ENCODE data around the gene USP12.
A peak's percentile ranks its signal among the peaks of the same experiment; 100 is the strongest.

The USP12 gene

GRCh38 chr13:27183561-27184147, 12.0 kb upstream of the USP12 start:
- DNase-seq (ENCODE audit: low read depth): no peak

GRCh38 chr13:27182844-27183497, 11.4 kb upstream of the USP12 start:
- no peak for DNase-seq (ENCODE audit: low read depth)

DNA sequence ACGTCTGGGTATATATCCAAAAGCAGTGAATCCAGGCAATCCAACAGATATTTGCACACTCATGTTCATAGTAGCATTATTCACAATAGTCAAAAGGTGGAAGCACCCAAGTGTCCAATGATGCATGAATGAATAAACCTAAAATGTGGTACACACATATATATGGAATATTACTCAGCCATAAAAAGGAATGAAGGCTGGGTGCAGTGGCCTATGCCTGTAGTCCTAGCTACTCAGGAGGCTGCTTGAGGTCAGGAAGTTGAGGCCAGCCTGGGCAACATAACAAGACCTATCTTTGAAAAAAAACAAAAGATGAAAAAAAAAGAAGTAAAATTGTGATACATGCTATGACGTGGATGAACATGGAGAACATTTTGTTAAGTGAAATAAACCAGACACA, 10.4 kb upstream of the USP12 start:
- no peak for DNase-seq (ENCODE audit: low read depth)

GRCh38 chr13:27177852-27178251, 6.2 kb upstream of the USP12 start:
- DNase-seq (ENCODE audit: low read depth): no peak

- DNase-seq (ENCODE audit: low read depth): no peak
Measured at GRCh38 chr13:27176470-27177410, 5.1 kb upstream of the USP12 start.

DNA sequence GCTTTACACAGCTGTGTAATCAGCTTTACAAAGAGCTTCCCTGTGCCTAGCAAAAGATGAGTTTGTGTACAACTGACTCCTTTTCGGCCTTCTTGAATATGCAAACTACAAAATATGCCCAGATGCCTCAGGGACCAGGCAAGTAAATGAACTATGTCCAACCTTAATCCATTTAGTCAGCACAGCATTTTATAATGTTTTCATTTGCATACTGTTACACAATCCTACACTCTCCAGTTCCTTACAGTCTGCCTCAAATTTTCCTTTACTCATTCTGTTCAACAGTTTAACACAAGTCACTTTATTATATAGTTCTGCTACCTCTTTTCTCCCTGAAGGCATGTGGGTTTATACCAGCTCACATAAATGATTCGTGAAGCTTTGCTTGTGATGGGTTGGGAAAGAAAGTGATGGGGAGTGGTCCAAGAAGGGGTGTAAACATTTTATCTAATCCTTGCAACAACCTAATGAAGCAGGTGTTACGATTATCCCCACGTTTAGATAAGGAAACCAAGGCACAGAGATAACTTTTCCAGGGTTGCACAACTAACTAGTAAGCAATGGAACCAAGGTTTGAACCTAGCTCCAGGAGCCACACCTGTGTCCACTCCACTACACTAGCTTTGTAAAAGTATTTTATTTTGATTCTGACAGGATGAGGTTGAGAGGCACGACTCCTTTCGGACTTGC, 3.3 kb upstream of the USP12 start:
- no peak for DNase-seq (ENCODE audit: low read depth)

DNA sequence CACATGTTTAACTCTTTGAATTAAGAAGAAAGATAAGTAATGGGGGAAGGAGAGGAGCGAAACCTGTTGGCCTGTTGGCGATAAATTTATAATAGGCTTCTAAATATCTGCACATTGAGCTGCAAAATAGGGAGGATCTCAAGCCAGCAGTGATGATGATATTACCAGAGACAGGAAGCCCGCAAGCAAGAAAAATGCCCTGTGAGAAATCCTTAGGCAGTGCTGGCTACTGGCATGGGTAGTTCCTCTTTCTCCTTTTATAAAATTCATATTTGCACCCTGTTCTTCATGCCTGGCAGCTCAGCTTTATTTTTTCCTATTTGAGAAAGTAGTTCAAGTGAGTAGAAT, 858 bp upstream of the USP12 start:
- DNase-seq (ENCODE audit: low read depth): no peak

DNA sequence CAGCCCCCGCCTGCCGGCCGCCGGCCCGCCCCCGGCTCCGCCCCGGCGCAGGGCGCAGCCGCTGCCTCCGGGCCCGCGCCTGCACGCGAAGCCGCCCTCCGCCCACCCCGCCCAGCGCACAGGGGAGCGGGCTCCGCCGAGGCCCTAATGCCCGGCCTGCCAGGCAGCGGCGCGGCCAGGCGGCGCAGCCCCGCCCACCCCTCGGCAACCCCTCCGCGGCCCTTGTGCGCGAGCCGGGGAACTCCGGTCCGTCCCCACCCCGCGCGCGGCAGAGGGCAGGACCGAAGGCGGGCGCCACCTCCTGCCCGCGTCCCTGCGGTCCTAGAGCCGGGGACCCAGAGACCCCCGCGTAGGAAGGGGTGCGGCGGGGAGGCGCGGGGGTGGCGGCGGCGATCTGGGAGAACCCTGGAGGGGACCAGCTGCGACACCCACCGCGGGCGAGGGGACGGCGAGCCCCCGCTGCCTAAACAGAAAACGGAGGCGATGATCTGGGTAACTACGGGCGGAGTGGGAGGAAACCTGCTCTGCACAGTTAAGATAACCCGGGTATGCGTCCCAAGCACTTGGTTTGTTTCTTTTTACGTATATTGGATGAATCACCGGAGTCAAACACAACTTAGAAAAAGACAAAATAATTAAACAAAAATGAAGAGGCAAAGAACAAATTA, 350 bp upstream of the USP12 start:
- DNase-seq (ENCODE audit: low read depth): peak; percentile 45

DNA sequence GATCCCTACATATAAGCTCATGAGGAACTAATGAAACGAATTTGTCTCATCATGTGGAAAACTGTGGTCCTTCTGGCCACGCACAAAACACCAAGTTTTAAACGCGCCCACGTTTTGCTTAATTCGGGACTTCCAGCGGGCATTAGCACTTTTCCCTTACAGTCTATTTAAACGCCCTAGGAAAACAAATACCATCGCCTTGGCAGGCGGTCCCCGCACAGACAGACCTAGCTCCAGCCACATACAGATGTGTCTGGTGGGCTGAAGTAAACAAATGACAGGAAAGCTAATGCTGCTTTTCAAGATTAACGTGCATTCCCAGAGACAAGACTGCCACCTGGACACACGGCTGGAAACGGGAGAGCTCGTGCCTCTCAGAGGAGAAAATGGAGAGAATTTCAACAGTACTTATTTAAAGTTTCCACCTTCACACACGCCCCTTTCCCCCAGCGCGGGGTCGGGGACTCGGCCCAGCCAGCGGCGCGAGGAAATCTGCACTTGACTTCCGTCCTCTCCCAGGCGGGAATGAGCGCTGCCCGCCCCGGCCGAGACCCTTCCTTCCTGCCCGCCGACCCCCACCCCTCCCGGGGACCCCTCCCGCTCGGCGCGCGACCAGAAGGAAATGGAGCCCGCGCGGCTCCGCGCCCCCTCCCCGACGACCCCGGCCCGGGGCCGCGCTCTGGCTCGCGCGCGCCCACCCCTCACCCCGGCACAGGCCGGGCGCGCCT, 931 bp downstream of the USP12 start:
- DNase-seq (ENCODE audit: low read depth): no peak

DNA sequence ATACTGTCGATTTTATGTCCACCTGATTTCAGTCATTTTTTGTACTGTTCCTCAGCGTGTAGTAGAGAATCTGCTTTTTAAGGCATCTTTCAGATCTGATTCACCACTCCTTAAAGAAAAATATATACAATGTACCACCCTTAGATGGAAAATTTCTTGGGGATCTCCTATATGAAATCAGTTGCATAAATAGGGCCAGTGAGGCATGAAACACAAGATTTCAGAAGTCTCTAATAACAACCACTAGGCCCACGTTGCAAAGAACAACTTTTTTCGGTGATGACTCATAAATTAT, 1.4 kb downstream of the USP12 start:
- DNase-seq (ENCODE audit: low read depth): no peak

DNA sequence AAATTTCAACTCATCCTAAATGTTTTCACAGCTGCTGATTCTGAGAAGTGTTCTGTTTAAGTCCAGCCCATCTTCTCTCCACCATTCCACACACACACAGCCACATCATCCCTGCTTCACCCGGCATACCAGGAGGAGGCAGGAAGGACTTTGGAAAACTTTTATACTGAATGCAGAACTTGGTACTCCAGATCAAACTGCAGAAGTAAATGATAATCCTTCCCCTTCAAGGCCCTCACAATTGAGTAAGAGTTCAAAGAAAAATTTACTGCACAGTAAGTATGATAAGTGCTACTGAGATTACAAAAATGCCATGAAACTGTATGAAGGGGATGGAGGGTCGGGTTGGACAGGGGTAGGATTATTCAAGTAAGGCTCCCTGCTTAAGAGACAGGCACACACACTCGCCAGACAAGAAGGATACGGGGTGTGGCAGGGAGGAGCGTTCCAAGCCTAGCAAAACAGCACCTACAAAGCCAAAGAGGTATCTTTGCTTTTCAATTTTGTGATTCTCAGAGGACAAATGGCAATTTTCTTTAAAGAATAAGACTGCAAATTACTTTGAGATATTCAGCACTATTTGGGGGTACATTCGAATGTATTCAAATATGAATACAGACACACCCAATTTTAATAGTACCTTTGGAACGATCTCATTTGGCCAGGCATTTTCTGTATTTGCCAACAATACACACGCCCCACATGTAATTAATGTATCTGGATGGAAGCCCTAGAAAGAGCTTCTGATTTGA, 2.5 kb downstream of the USP12 start:
- no peak for DNase-seq (ENCODE audit: low read depth)

DNA sequence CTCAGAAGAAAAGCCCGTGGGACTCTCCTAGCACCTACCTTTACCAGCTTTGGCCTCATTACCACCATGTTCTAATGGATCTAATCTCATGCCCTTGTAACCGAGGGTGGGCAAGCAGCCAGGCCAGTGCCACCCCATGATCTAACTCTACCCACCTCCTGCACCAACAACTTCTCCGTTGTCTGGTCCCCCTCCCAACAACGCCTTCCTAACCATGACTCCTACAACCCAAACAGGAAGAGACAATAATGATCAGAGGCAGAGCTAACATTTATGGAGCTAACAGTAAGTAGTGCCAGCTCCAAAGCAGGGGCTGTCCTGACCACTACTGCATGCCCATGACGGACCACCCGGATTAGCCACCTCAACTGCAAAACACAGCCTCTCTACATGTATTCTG, 3.5 kb downstream of the USP12 start:
- DNase-seq (ENCODE audit: low read depth): no peak

GRCh38 chr13:27166313-27166712, 5.3 kb downstream of the USP12 start:
- DNase-seq (ENCODE audit: low read depth): no peak

GRCh38 chr13:27161980-27162379, 9.6 kb downstream of the USP12 start:
- no peak for DNase-seq (ENCODE audit: low read depth)

DNA sequence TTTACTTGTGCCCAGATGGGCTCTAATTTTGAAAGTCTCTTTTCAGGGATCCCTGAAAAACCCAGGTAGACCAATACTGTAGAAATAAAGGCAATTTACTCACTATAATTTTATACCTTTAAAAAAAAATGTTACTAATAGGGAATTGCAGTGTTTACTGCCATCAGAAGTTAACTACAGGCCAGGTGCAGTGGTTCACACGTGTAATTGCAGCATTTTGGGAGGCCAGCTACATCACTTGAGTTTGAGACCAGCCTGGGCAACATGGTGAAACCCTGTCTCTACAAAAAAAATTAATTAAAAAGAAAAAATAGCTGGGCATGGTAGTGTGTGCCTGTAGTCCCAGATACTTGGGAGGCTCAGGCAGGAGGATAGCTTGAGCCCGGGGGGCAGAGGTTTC, 10.2 kb downstream of the USP12 start:
- DNase-seq (ENCODE audit: low read depth): no peak

DNA sequence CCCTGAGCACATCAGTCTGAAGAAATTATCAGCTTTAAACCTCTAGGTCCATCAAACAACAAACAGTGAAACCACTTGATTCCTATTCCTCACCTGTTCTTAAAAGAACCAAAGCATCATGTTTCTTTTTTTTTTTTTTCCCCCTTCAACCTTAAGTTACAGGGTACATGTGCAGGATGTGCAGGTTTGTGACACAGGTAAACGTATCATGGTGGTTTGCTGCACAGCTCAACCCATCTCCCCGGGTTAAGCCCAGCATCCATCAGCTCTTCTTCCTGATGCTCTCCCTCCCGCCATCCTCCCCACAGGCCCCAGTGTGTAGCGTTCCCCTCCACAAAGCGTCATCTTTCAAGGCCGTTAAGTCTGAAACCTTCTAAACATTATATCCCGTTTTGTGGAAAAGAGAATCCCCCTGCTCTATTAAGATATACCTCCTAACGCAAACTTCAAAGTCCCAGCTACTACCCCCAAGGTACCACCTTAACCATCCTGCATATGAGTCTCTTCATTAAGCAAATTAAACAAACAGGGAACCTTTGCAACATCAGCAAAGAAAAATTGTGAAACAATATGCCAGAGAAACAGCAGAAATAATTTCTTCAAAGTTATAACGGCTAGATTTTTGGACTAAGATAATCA, 10.8 kb downstream of the USP12 start:
- DNase-seq (ENCODE audit: low read depth): no peak

DNA sequence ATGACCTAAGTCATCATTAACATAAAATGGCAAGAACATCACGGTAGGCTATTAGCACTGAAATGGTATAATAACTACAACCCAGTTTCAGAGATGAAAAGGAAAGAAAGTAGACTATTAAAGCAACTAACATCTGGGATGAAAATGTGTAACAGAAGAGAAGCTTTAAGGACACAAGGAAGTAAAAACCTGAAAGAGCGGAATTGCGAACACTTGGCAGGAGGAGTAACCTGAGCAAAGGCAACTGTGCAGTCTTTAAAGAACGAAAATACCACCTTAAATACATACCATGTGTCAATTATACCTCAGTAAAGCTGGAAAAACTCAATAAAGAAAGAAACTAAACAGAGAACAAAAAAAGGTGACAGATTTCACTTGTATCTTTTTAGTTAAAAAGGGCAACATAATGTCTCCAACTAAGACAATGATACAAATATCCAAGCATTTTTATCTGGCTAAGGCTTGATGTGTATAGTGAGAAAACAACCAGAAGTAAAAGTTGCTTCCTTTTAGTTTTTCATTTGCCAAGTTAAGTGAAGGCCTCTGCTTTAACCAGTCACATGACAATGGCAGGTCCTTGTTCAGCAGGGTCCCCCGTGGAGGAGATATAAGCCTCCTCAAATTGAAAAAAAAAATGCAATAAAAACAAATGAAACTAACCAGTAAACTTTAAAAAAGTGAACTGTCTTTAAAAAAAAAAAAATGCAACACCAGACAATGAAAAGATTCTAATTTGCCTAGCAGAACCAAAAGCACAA, 11.6 kb downstream of the USP12 start:
- no peak for DNase-seq (ENCODE audit: low read depth)

GRCh38 chr13:27158335-27158734, 13.3 kb downstream of the USP12 start:
- DNase-seq (ENCODE audit: low read depth): no peak

DNA sequence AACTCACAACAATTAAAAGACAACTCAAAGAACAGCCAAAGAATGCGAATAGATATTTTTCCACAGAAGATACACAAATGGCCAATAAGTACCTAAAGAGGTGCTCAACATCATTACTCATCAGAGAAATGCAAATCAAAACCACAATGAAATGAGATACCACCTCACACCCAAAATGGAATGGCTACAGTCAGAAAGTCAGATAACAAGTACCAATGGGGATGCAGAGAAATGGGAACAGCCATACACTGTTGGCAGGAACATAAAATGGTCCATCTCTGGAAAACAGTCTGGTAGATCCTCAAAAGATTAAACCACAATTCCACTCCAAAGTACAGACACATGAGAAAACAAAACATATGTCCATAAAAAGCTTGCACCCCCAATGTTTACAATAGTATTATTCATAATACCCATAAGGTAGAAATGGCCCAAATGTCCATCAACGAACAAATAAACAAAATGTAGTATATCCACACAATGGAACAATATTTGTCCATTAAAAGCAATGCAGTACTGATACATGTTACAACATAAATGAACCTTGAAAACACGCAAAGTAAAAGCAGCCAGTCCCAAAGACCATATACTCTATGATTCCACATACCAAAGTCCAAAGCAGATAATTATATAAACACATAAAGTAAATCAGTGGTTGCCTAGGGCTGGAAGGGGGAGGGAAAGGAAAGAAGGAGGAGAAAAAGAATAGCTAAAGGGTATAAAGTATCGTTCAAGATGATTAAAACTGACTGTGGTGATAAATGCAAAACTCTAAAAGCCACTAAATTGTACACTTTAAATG, 19.6 kb downstream of the USP12 start:
- DNase-seq (ENCODE audit: low read depth): no peak
